Subcutaneous adipose tissue (tissue), 4 donors: ENCODE results near the gene GLYATL3. TPM values are rescaled to one million over a fixed set of nuclear protein-coding genes. Genes with fewer than 3 reads are reported as not detected.

Experiments used
- total RNA-seq, 4 donors: library from RNA; depleted of rRNA; stranded (reverse); fragments of >200 nt; gene quantifications; one replicate each; pipeline ENCODE4 v1.1.0, GENCODE V29; 2016
- TF ChIP-seq, protein P1 (sequence below): fragments of 450-650 bp; IDR thresholded peaks from one replicate; pipeline ENCODE4 v1.5.1; 2016; ENCODE audit warnings: low read depth, mild to moderate bottlenecking, control low read depth, antibody characterized with exemption, moderate library complexity

Gene GLYATL3
- total RNA-seq, 4 donors from 2014 or later: not detected

DNA sequence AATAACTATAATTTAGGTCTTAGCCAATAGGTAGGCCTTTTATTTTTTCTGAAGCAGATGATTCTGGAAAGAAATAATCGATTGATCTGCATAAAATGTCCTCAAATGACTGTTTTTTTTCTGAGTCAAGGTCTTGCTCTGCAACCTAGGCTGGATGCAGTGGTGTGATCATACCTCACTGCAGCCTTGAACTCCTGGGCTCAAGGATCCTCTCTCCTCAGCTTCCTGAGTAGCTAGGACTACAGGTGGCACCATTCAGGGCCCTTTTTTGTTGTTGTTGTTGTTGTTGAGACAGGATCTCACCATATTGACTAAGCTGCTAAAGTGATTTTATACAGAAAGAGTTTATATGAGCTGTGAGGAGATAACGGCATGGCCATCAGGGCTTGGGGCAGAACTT is 18.2 kb downstream of the GLYATL3 start:
- TF ChIP-seq, protein P1, sequence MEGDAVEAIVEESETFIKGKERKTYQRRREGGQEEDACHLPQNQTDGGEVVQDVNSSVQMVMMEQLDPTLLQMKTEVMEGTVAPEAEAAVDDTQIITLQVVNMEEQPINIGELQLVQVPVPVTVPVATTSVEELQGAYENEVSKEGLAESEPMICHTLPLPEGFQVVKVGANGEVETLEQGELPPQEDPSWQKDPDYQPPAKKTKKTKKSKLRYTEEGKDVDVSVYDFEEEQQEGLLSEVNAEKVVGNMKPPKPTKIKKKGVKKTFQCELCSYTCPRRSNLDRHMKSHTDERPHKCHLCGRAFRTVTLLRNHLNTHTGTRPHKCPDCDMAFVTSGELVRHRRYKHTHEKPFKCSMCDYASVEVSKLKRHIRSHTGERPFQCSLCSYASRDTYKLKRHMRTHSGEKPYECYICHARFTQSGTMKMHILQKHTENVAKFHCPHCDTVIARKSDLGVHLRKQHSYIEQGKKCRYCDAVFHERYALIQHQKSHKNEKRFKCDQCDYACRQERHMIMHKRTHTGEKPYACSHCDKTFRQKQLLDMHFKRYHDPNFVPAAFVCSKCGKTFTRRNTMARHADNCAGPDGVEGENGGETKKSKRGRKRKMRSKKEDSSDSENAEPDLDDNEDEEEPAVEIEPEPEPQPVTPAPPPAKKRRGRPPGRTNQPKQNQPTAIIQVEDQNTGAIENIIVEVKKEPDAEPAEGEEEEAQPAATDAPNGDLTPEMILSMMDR: no peak

DNA sequence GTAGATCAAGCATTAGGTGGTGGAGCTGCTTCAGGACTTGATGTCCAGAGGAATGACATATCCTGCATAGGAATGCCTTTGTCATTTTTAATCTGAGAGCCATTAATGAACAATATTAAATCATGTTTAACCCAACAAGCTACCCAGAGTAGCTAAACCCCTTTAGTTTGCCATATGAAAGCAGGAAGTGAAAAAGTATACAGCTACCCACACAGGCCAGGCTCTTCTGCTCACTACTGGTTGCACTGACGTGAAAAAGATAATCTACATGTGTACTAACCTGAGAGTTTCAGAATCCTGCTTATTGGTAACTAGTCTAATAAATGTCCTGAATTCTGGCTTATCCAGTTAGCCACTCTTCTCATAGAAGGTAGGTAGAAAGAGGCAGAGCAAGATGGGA is 19.9 kb downstream of the GLYATL3 start:
- TF ChIP-seq, protein P1: no peak

DNA sequence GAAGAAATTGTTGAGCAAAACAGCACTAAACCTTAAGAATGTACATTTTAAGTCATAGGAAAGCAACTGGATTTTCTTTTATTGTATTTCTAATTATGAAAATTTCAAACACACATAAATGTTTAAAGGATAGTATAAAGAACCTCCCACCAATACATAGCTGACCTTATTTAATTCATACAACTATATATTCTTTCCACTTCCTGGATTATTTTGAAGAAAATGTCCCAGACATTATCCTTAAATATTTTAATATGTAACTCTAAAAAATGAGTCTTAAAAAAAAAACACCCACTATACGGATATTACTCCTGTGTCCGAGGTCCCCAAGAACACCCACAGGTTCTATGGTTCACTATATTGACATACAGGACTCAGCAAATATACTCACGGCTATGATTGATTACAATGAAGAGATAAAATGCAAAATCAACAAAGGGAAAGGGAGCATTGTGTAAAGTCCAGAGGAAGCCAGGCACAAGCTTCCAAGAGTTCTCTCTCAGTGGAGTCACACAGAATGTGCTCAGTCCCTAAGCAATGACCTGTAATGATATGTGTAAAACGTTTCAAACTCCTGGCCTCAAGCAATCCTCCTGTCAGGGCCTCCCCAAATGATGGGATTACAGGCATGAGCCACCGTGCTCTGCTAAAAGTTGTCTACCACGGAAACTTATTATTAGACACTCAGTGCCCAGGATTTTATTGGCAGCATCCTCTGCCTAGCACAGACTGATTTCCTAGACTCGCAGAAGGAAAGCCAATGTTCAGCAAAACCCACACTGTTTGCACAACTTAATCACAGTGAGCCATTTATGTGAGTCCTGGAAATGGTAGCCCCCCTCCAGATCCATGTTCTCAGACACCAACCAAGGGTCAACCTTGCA is 23.2 kb downstream of the GLYATL3 start:
- TF ChIP-seq, protein P1: no peak

DNA sequence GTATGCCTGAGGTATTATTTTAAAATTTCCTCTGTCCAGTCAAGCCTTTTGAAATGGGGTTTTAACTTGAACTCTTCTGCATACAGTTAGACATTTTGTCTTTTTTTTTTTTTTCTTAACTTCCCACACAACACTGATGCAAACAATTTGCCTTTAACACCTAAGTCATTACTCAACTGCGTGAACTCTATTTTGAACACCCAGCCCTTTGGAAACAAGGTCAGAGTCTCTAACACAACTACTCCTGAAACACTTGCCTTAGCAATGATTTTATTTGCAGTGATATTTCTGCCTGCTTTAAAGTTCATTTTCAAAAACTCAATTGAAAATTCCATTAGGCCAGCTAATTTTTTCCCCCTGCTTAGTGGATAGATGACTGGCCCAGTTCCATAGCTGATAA is 24.2 kb downstream of the GLYATL3 start:
- TF ChIP-seq, protein P1: no peak

DNA sequence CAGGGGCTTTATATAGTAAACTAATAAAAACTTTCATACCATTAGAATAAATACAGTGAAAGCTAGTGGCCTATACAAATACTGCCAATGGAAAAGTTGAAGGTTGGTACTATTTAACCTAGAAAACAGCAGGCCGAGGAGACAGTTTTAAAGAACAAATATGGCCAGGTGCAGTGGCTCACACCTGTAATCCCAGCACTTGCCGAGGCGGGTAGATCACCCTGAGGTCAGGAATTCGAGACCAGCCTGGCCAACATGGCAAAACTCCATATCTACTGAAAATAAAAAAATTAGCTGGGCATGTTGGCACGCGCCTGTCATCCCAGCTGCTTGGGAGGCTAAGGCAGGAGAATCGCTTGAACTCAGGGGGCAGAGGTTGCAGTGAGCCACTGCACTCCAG is 24.8 kb downstream of the GLYATL3 start:
- TF ChIP-seq, protein P1: no peak

DNA sequence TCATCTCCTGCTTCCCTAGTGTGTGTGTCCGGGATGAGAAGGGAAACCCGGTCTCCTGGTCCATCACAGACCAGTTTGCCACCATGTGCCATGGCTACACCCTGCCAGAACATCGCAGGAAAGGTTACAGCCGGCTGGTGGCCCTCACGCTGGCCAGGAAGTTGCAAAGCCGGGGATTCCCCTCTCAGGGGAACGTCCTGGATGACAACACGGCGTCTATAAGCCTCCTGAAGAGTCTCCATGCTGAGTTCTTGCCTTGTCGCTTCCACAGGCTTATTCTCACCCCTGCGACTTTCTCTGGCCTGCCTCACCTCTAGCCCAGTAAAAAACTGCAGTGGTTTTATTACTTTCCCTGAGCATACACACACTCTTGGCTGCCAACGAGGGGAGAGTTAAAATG is 26.9 kb downstream of the GLYATL3 start:
- TF ChIP-seq, protein P1: no peak

DNA sequence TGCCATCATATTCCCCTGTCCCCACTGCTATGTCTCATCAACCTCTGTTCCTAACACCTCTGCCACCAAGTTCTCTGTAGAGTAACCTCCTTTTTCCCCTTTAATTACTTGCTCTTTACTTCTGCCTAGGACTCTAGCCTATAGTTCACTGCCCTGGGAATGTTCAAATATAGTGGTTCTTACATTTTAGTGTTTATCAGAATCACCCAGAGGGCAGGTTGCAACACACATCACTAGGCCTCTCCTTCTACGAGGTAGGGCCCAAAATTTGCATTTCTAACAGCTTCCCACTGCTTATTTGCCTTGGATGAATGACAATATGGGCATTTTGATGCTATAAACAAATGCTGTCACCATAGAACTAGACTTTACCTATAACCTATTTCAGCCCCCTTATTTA is 27.6 kb downstream of the GLYATL3 start:
- TF ChIP-seq, protein P1: no peak
